ENCODE measurements around the gene PRR7.

Gene PRR7

DNA sequence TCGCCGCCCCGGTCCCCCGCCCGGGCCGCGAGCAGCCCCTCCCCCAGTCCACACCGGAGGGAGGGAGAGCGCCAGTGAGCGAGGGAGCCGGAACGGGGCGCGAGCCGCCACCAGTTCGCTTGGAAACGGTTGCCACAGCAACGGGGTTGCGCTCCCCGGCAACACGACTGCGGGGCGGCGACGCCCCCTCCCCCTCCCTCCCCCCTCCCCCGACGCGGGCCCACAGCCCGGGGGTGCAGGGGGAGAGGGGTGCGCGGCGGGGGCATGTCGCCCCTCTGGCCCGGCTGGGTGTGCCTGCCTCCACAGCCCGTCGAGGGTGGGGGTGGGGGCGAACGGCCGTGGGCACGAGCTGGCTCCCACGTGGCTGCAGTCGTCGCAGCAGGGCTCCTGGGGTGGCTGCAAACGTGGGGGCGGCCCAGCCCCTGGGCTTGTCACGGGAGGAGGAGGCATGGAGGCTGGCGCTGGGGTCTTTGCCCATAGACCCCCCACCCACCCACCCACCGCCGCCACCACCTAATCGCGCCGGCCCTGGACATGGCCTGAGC is 524 bp downstream of the PRR7 start:
- in situ Hi-C loops (cut with MboI; ENCODE audit: low sequenced_read_pairs, unreplicated experiment) = no loop called here
- TF ChIP-seq, protein P1, sequence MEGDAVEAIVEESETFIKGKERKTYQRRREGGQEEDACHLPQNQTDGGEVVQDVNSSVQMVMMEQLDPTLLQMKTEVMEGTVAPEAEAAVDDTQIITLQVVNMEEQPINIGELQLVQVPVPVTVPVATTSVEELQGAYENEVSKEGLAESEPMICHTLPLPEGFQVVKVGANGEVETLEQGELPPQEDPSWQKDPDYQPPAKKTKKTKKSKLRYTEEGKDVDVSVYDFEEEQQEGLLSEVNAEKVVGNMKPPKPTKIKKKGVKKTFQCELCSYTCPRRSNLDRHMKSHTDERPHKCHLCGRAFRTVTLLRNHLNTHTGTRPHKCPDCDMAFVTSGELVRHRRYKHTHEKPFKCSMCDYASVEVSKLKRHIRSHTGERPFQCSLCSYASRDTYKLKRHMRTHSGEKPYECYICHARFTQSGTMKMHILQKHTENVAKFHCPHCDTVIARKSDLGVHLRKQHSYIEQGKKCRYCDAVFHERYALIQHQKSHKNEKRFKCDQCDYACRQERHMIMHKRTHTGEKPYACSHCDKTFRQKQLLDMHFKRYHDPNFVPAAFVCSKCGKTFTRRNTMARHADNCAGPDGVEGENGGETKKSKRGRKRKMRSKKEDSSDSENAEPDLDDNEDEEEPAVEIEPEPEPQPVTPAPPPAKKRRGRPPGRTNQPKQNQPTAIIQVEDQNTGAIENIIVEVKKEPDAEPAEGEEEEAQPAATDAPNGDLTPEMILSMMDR (IDR thresholded peaks at IDR 0.05; ENCODE audit: borderline replicate concordance, control extremely low read depth, extremely low read depth, insufficient read depth, missing control alignments) = no peak
- DNase-seq (ENCODE audit: low spot score) = peak; percentile 86

DNA sequence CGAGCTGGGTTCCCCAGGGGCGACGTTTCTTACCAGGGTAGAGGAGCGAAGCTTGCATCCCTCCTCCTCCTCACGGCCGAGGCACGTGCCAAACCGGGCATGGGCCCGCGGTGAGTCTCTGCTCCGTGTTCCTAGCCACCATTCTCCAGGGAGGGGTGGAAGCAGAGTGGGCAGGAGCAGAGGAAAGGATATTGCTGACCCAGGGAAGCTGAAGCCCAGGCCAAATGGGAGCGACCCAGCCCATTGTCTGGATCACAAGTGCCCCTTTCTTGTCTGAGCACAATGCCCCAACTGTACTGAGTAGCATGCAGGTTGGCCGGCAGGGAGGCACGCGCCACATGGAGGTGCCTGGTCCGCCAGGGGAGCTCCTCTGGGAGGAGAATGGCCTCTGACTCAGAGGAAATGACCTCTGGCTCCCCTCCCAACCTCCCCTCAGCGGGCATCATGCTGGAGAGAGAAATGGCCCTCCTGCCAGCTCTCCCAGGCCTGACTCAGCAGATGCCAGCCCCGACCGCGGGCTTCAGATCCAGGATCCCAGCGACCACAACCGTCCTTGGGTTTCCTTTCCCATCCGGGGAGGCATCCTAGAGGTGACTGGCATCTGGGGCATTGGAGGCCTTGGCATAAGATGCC is 1.1 kb downstream of the PRR7 start:
- in situ Hi-C loops (cut with MboI; ENCODE audit: low sequenced_read_pairs, unreplicated experiment) = no loop called here
- TF ChIP-seq, protein P1 (IDR thresholded peaks at IDR 0.05; ENCODE audit: borderline replicate concordance, control extremely low read depth, extremely low read depth, insufficient read depth, missing control alignments) = no peak
- DNase-seq (ENCODE audit: low spot score) = no peak

DNA sequence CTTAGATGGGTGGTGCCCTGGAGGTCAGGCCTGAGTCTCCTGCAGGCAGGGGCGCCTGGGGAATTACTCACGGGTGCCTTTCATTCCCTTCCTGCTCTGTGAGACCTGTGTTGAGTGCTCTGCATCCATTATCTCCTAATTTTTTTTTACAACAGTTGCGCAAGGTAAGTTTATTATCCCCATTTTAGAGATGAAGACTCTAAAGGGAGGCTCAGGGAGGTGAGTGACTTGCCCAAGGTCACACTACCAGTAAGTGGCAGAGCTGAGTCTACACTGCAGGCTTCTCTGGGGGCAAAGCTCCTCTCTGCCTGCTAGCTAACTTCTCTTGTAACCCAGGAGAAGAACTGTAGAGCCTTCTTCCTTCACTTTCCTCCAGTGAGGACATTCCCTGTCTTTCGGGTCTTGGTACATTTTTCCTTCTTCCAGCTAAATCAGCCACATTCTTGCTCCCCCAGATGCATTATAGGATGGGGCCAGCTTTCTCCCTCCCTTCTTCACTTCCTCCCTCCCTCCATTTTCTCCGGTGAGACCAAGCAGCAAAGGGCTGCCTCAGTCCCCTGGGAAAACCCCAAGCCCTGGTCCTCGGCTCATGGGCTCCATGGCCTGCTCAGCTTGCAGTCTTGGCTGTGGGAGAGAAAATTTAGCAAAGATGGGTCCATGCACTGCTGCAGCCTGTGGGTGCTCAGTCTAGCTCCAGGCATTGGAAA is 1.8 kb downstream of the PRR7 start:
- DNase-seq (ENCODE audit: low spot score) = no peak
- in situ Hi-C loops (cut with MboI; ENCODE audit: low sequenced_read_pairs, unreplicated experiment) = no loop called here
- TF ChIP-seq, protein P1 (IDR thresholded peaks at IDR 0.05; ENCODE audit: borderline replicate concordance, control extremely low read depth, extremely low read depth, insufficient read depth, missing control alignments) = no peak

DNA sequence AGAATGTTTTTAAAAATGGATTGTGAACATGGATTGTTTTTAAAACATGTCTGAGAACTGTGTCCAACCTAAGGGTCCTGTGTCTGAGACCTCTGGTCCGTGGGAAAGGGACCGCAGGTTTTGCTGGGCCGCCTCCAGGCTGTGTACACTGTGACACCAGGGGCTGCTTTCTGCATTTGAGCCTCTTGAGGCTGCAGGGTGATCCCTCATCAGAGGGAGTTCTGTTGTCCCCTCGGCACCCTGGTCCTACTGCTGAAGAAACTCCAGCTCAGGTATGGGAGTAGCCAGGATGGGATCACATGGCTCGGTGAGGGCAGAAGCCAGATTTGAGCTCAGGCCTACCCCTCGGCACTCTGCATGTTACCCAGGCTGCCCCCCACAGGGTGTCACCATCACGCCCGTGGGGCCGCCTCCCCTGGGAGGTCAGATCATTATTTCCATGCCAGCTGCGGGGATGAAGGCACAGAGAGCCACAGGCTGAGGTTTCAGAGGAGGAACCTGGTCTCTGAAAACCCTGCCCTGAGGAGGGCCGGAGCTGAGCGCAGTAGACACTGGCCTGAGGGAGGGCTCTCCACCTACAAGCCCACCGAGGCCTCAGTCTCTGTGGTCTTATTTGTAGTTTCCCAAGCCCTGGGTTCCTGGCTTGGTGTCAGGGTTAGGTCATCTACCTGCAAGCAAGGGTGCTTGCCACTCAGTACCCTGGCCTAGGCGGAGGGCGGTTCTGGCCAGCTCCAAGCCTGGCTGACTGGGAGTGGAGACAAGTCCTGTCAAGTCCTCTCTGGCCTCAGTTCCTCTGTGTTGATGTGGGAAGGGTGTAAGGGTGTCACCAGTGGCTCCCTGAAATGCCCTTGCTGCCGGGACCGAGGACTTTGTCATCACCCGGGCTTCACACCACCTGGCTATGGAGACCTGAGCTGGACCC is 2.8 kb downstream of the PRR7 start:
- DNase-seq (ENCODE audit: low spot score) = no peak
- TF ChIP-seq, protein P1 (IDR thresholded peaks at IDR 0.05; ENCODE audit: borderline replicate concordance, control extremely low read depth, extremely low read depth, insufficient read depth, missing control alignments) = no peak
- in situ Hi-C loops (cut with MboI; ENCODE audit: low sequenced_read_pairs, unreplicated experiment) = loop anchor here (10.0 kb wide), 1 partner anchor 45 kb away; the partner anchor contains the start of genes F12 and PFN3

DNA sequence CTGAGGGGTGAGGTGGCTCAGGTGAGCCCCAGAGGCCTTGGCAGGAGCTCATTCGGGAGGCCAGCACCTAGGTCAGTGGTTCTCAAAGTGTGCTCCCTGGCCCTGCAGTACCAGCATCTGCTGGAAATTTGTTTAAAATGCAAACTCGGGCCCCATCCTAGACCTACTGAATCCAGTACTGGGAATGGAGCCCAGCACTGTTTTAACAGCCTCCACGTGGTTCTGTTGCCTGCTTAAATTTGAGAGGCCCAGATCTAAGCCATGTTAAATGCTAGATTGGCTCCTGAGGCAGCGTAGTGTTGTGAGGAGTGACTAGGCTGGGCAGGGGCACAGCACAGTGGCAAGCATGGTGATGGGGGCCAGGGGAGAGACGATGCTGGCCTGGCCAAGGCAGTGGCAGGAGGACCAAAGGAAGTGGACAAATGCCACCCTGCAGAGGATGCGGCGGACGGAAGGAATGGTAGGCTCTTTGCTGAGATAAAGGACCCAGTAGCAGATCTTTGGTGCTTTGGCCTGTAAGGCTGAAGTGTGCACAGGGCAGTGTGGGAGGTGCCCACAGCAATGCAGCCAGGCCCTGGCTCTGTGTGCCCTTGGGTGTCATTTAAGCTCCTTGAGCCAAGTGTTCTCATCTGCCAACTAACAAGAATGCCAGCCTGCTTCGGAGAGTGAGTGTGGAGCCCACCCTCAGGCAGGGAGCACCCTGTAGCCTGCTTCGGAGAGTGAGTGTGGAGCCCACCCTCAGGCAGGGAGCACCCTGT is 4.2 kb downstream of the PRR7 start:
- in situ Hi-C loops (cut with MboI; ENCODE audit: low sequenced_read_pairs, unreplicated experiment) = loop anchor here (10.0 kb wide), 1 partner anchor 46 kb away; the partner anchor contains the start of genes F12 and PFN3
- no peak for DNase-seq (ENCODE audit: low spot score)
- TF ChIP-seq, protein P1 (IDR thresholded peaks at IDR 0.05; ENCODE audit: borderline replicate concordance, control extremely low read depth, extremely low read depth, insufficient read depth, missing control alignments) = no peak
